ENCODE results near the gene SMG7. TPM values are rescaled to one million over a fixed set of nuclear protein-coding genes. Genes with fewer than 3 reads are reported as not detected.

Gene SMG7
- total and polyA plus RNA-seq, 2 donors (not counting 3 experiments of a cell fraction or from before 2014, with no cell fraction given): 25.4 to 47.1 TPM

- ChIA-PET POLR2A (no interaction called here), CTCF (no interaction called here)
- dilution Hi-C loops (cut with MboI; ENCODE audit: extremely low pct_ligation_motif_present, low sequenced_read_pairs) (no loop called here), intact Hi-C loops (cut with micrococcal nuclease) (no loop called here)
- no peak overlapping the region for H3K9ac ChIP-seq (replicated peaks; ENCODE audit: extremely low read depth, insufficient read depth, low read length)
- no peak overlapping the region for H3K27ac ChIP-seq (ENCODE audit: insufficient read depth, low read depth, low read length)
- H3K27me3 ChIP-seq (ENCODE audit: control insufficient read depth in 2 of 2, insufficient read depth in 2 of 2, low read length in 2 of 2): no peaks in the 10 kb centered on the region
- FAIRE-seq: no peak
- no peak overlapping the region for H2AFZ ChIP-seq (ENCODE audit: low read depth, low read length)
- H3K9me3 ChIP-seq (replicated peaks; ENCODE audit: control insufficient read depth, insufficient read depth, low read length): no peaks in the 10 kb centered on the region
- H3K79me2 ChIP-seq (ENCODE audit: control insufficient read depth, insufficient read depth, low read length): peaks cover 83% of the 10 kb centered on the region
- DNase-seq (ENCODE audit: low read depth, low spot score): no peak
- TF ChIP-seq MAX (IDR thresholded peaks at IDR 0.05; ENCODE audit: insufficient read depth, insufficient read length) (no peak), JUN (IDR thresholded peaks at IDR 0.05; ENCODE audit: borderline replicate concordance, insufficient read depth, insufficient read length, low read depth) (no peak)
- TF ChIP-seq, protein P1, sequence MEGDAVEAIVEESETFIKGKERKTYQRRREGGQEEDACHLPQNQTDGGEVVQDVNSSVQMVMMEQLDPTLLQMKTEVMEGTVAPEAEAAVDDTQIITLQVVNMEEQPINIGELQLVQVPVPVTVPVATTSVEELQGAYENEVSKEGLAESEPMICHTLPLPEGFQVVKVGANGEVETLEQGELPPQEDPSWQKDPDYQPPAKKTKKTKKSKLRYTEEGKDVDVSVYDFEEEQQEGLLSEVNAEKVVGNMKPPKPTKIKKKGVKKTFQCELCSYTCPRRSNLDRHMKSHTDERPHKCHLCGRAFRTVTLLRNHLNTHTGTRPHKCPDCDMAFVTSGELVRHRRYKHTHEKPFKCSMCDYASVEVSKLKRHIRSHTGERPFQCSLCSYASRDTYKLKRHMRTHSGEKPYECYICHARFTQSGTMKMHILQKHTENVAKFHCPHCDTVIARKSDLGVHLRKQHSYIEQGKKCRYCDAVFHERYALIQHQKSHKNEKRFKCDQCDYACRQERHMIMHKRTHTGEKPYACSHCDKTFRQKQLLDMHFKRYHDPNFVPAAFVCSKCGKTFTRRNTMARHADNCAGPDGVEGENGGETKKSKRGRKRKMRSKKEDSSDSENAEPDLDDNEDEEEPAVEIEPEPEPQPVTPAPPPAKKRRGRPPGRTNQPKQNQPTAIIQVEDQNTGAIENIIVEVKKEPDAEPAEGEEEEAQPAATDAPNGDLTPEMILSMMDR (IDR thresholded peaks at IDR 0.05; ENCODE audit: extremely low read depth in 1 of 2, insufficient read depth in 1 of 2, low read depth in 1 of 2, low read length in 2 of 2): no peak
- H4K20me1 ChIP-seq (replicated peaks; ENCODE audit: control insufficient read depth, extremely low read depth, insufficient read depth, low read length): peaks cover 4% of the 10 kb centered on the region
- no TSS peak for BruUV-seq (replicated peaks)
- H3K4me3 ChIP-seq (replicated peaks in 1 of 3; ENCODE audit: insufficient read depth in 1 of 3, low read depth in 1 of 3, low read length in 3 of 3): no peak overlapping the region
- no peaks in the 10 kb centered on the region for H3K9me1 ChIP-seq (replicated peaks; ENCODE audit: control insufficient read depth, extremely low read depth, insufficient read depth, low read length)
- peaks cover 19% of the 10 kb centered on the region for H3K4me1 ChIP-seq (ENCODE audit: control insufficient read depth, extremely low read depth, insufficient read depth, low read length)
- H3K4me2 ChIP-seq (ENCODE audit: insufficient read depth, low read length): no peak overlapping the region
- H3K36me3 ChIP-seq (ENCODE audit: control insufficient read depth in 2 of 2, extremely low read depth in 1 of 2, insufficient read depth in 2 of 2, low read length in 2 of 2): peaks cover 0 to 3% of the 10 kb centered on the region in 2 experiments
These were observed 3.8 kb downstream of the SMG7 start for GRCh38 chr1:183476081-183476480.

GRCh38 chr1:183477986-183478781 is 5.9 kb downstream of the SMG7 start:
- H4K20me1 ChIP-seq (replicated peaks; ENCODE audit: control insufficient read depth, extremely low read depth, insufficient read depth, low read length): peaks cover 9% of the 10 kb centered on the region
- dilution Hi-C loops (cut with MboI; ENCODE audit: extremely low pct_ligation_motif_present, low sequenced_read_pairs) (no loop called here), intact Hi-C loops (cut with micrococcal nuclease) (no loop called here)
- peaks cover 95% of the 10 kb centered on the region for H3K79me2 ChIP-seq (ENCODE audit: control insufficient read depth, insufficient read depth, low read length)
- no peaks in the 10 kb centered on the region for H3K9me1 ChIP-seq (replicated peaks; ENCODE audit: control insufficient read depth, extremely low read depth, insufficient read depth, low read length)
- ChIA-PET POLR2A (no interaction called here), CTCF (no interaction called here)
- BruUV-seq (replicated peaks): no TSS peak
- TF ChIP-seq POLR2A (IDR thresholded peaks at IDR 0.05; ENCODE audit: low read depth, low read length): no peak
- no peaks in the 10 kb centered on the region for H3K9me3 ChIP-seq (replicated peaks; ENCODE audit: control insufficient read depth, insufficient read depth, low read length)
- no peak overlapping the region for H3K4me3 ChIP-seq (replicated peaks in 1 of 3; ENCODE audit: insufficient read depth in 1 of 3, low read depth in 1 of 3, low read length in 3 of 3)
- no peak overlapping the region for H2AFZ ChIP-seq (ENCODE audit: low read depth, low read length)
- no peak overlapping the region for H3K4me2 ChIP-seq (ENCODE audit: insufficient read depth, low read length)
- H3K27me3 ChIP-seq (ENCODE audit: control insufficient read depth in 2 of 2, insufficient read depth in 2 of 2, low read length in 2 of 2): no peaks in the 10 kb centered on the region
- H3K4me1 ChIP-seq (ENCODE audit: control insufficient read depth, extremely low read depth, insufficient read depth, low read length): peaks cover 26% of the 10 kb centered on the region
- H3K36me3 ChIP-seq (ENCODE audit: control insufficient read depth in 2 of 2, extremely low read depth in 1 of 2, insufficient read depth in 2 of 2, low read length in 2 of 2): peaks cover 0 to 3% of the 10 kb centered on the region in 2 experiments
- no peak for FAIRE-seq
- DNase-seq (ENCODE audit: low read depth, low spot score): no peak
- H3K27ac ChIP-seq (ENCODE audit: insufficient read depth, low read depth, low read length): no peak overlapping the region
- H3K9ac ChIP-seq (replicated peaks; ENCODE audit: extremely low read depth, insufficient read depth, low read length): no peak overlapping the region
